Breast epithelium (tissue), 3 donors: ENCODE measurements around the gene BCAS3.

ENCODE experiments used
- CTCF ChIP-seq, 3 donors: fragments of 450-650 bp; IDR thresholded peaks; one replicate each; pipeline ENCODE4 v1.5.1; 2016 to 2017; ENCODE audit warnings: antibody characterized with exemption in 3 of 3, mild to moderate bottlenecking in 3 of 3, moderate library complexity in 3 of 3
- POLR2A ChIP-seq: fragments of 450-650 bp; IDR thresholded peaks from one replicate; pipeline ENCODE4 v1.6.1; 2016; ENCODE audit warnings: antibody characterized with exemption, mild to moderate bottlenecking, moderate library complexity
- POLR2AphosphoS5 ChIP-seq, 3 donors: sonication (generic); formaldehyde crosslinking; IDR thresholded peaks; one replicate each; pipeline ENCODE4 v1.6.1; 2017; ENCODE audit warnings: antibody characterized with exemption in 3 of 3

- TF ChIP-seq CTCF (IDR thresholded peaks at IDR 0.05) (no peak), POLR2AphosphoS5 (IDR thresholded peaks at IDR 0.05) (no peak), POLR2A (no peak)
Measured at GRCh38 chr17:61157246-61157886, 479.7 kb downstream of the BCAS3 start.
